GM12873 (cell line): ENCODE results near the gene ZMYM3.

Experiments
- CTCF ChIP-seq: IDR thresholded peaks from 2 replicates; pipeline ENCODE4 v1.5.1; 2012; ENCODE audit warnings: low read depth, mild to moderate bottlenecking, moderate library complexity, low read length, control low read depth; ENCODE audit not compliant: insufficient read depth; ENCODE audit errors: missing control alignments

Gene ZMYM3

GRCh38 chrX:71224098-71224708, 29.7 kb downstream of the ZMYM3 start:
- TF ChIP-seq CTCF, result no peak

- TF ChIP-seq CTCF, result no peak
Measured at GRCh38 chrX:71222929-71223328, 31.0 kb downstream of the ZMYM3 start, which contains the start of gene GJB1. Gene GJB1, plus strand, starts transcription at chrX:71223224. Its CDS starts 484 bp downstream, at chrX:71223708.

- no peak for TF ChIP-seq CTCF
Measured at GRCh38 chrX:71221145-71221544, 32.8 kb downstream of the ZMYM3 start.

GRCh38 chrX:71217298-71217697, 36.6 kb downstream of the ZMYM3 start:
- no peak for TF ChIP-seq CTCF

GRCh38 chrX:71216485-71216884, 37.5 kb downstream of the ZMYM3 start:
- no peak for TF ChIP-seq CTCF

GRCh38 chrX:71215338-71215912, 38.5 kb downstream of the ZMYM3 start:
- TF ChIP-seq CTCF, result no peak

- no peak for TF ChIP-seq CTCF
Measured at GRCh38 chrX:71214604-71215337, 39.2 kb downstream of the ZMYM3 start.
